GM19328 (cell line): ENCODE measurements around the gene ATF7.
"Not testable (repeated sequence)": the region's sequence is repeated elsewhere in the genome, so short reads cannot be mapped to it uniquely, and the experiment has no call there.

Source experiments
- ATAC-seq: cut with Tn5 transposase; IDR thresholded peaks from one replicate; pipeline ENCODE4 v1.9.1; 2021; ENCODE audit warnings: mild to moderate bottlenecking, moderate library complexity; ENCODE audit not compliant: unreplicated experiment

The ATF7 gene

GRCh38 chr12:53599579-53599978 lies 26.6 kb downstream of the ATF7 start:
- no peak for ATAC-seq

DNA sequence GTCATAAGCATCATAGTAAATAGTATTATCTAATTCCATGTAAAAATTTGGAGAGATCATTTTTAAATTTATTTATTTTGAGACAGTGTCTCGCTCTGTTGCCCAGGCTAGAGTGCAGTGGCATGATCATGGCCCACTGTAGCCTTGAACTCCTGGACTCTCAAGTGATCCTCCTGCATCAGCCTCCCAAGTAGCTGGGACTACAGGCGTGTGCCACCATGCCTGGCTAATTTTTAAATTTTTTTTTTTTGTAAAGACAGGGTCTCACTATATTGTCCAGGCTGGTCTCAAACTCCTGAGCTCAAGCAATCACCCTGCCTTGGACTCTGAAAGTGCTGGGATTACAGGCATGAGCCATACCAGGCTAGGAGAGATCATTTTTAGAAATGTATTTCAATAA lies 27.2 kb downstream of the ATF7 start:
- ATAC-seq, result not testable (repeated sequence)

DNA sequence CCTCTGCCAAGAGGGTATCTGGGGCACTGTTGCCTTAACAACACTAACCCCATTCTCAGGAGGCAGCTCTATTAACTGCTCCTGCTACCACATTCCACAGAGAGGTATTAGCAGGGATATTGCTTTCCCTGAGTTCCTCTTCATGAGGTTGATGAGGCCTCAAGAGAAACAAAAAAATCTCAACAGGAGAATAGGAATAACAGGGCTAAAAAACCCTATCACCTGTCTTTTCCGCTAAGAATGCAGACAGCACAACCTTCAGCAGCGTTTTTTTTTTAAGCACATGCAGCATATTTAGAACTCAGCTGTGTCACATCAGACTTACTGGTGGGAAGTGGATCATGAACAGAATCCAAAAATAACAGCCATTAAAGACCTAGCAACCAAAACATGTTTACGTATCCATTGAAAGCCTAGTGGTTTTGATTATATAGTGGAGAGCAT lies 29.2 kb downstream of the ATF7 start:
- ATAC-seq, result no peak

GRCh38 chr12:53594897-53595615 lies 31.1 kb downstream of the ATF7 start:
- ATAC-seq, result no peak

DNA sequence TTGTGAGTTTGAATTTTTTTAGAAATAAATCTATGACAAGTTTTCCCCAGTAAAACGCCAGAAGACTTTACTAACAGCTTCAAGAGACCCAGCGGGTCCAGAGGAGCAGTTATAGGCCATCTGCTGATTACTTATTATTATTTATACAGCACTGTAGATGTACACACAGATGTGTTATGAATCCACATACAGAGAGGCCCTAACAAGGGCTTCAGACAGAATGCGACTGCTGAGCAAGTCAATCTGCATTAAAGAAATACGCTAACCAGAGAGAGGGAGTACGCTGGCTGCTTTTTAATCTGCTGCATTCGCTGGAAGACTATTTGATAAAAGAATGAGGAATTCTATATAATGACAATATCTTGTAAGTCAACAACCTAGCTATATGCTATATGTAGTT lies 32.5 kb downstream of the ATF7 start:
- ATAC-seq, result no peak

DNA sequence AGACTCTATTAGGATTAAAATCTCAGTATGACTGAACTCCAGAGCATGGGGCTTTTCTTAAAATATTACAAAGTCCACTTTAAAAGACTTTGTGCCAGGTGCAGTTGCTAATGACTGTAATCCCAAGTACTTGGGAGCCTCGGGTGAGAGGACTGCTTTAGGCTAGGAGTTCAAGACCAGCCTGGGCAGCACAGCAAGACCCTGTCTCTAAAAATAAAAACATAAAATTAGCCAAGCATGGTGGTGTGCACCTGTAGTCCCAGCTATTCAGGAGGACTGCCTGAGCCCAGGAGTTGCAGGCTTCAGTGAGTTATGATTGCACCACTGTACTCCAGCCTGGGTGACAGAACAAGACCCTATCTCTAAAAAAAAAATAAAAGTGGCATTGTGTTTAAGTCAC lies 33.2 kb downstream of the ATF7 start:
- no peak for ATAC-seq

DNA sequence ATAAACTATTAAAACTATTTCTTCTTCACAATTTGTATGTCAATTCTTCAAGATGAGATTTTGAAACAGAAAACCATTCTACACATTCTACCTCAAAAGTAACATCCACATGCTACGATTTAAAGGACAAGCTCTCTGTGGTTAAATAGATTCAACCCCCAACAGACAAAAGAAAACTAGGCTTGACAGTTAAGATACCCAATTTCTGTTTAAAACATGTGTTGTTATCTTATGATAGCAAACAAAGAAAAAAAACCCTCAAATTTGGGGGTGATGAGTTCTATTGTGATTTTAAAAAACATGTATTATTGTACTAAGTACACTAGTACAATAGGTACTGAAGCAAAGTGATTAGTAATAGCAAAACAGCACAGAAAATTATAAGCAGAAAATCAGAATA lies 33.8 kb downstream of the ATF7 start:
- no peak for ATAC-seq

- ATAC-seq, result no peak
Observed at GRCh38 chr12:53591301-53592206, 34.6 kb downstream of the ATF7 start.

DNA sequence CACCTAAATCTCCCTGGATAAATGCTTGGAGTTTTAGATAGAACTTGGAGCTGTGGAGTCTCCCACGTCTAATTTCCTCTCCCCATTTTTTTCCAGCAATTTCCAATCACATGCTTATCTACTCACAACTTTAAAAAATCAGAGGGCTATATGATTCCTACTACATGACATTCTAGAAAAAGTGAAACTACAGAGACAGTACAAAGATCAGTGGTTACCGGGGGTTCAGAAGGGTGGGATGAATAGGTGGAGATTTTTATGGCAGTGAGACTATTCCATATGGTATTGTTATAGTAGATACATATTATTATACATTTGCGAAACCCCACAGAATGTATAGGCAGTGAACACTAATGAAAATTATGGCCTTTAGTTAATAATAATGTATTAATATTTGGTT lies 35.5 kb downstream of the ATF7 start:
- ATAC-seq, result no peak

DNA sequence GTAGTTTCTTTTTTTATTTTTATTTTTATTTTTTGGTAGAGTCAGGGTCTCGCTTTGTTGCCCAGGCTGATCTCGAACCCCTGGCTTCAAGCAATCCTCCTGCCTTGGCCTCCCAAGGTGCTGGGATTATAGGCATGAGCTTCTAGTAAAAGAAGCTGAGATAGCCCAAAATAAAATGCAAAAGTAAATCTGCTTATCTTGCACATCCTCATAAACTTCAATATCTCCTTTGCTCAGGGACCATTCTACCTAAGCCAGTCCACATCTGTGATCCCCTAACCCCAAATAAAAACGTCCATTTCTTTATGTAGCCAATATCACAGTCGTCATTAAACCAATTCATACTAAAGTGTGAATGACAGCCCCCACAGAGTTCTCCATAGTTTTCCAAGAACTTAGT lies 36.3 kb downstream of the ATF7 start:
- ATAC-seq, result no peak

DNA sequence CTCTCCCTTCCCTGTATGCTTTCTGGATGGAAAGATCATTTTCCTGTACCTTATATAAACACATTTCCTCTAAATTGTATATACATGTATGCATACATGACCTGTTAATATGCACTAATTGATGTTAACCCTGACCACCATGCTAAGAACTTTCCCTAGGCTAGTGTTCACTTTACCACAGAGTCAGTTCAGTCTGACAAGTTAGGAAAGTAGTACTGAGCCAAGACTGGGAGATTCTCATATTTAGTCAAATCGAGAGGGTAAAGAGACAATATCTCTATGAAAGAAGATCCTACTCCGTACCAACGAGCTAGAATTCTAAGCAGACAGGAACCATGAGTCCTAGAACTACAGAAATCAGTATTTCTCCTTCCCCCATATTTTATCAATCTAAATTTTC lies 36.8 kb downstream of the ATF7 start:
- ATAC-seq, result no peak

DNA sequence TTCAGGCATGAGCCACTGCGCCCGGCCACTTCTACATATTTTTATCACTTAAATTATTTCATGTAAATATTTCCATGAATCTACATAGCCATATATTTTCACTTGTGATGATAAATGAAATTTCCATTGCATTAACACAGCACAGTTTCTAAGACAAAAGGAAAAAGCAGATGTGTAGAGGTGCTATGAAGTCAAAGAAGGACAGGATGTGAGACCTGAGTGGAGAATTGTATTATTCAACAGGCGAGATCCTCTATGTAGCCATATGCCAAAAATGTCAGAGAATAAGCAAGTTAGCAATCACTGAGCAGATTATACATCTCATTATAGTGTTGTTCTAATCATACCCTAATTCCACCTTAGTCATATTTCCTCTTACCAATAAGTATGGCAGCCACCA lies 38.1 kb downstream of the ATF7 start:
- no peak for ATAC-seq

GRCh38 chr12:53586745-53587144 lies 39.4 kb downstream of the ATF7 start:
- ATAC-seq, result no peak

- ATAC-seq, result no peak
Observed at GRCh38 chr12:53585448-53586125, 40.6 kb downstream of the ATF7 start.

DNA sequence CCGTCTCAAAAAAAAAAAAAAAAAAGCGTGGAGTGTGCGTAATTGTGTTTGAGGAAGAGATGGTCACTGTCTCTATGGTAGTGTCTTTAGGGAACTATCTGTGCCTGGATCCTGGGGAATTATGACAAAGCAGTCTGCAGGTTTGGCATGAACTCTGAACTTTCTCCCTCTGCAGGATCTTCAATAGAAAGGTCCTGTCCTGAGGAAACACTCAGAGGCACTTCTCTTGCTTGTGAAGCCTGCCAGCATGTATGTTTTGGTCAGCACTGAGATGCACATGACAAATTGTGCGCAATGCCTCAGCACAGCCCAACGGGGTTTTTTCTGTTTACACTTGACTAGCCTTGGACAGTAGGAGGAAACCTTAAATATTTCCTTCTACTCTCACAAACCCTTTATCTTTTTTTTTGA lies 46.6 kb downstream of the ATF7 start:
- ATAC-seq, result peak; percentile 65

- ATAC-seq, result no peak
Observed at GRCh38 chr12:53578783-53579182, 47.4 kb downstream of the ATF7 start.

DNA sequence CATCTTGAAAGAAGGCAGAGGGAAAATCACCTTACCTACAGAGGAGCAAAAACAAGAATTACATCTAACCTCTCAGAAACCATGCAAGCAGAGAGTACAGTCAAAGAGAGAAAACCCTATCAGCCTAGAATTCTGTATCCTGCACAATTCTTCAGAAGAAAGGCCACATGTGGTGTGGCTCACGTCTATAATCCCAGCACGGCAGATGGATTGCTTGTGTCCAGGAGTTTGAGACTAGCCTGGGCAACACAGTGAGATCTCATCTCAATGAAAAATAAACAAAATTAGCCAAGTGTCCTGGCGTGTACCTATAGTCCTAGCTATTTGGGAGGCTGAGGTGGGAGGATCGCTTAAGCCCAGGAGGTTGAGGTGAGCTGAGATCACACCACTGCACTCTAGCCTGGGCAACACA lies 48.2 kb downstream of the ATF7 start:
- ATAC-seq, result no peak

DNA sequence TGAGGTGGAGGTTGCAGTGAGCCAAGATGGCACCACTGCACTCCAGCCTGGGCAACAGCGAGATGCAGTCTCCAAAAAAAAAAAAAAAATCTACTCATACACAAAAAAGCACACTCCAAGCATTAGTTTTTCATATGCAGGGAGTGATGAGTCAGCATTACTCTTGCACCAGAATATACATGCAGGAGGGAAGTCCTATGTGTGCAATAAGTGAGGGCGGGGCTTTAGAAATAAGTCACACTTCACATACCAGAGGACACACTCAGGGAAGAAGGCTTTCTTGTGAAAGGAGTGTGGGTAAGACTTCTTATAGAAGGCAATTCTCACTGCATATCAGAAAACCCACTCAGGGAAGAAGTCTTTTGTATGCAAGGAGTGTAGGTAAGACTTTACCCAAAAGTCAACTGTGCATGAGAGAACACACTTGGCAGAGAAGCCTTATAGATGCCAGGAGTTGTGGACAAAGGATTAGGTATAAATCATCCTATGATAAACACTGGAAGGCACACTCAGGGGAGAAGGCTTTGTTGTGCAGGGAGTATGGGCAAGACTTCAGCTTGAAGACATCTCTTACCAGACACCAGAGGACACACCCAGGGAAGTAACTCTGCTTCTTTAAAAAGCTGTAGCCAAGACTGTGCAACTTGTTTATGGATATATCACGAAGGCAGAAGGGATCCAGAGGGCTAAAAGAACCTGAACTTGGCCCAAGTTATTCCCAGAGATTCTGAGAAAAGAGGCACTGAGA lies 50.5 kb downstream of the ATF7 start:
- ATAC-seq, result no peak

GRCh38 chr12:53572134-53572758 lies 53.9 kb downstream of the ATF7 start:
- ATAC-seq, result no peak

GRCh38 chr12:53571295-53571694 lies 54.9 kb downstream of the ATF7 start:
- ATAC-seq, result no peak
